GM21390 (cell line): Measurements from ENCODE around the gene TNRC6C.

Experiments used
- ATAC-seq: cut with Tn5 transposase; IDR thresholded peaks from one replicate; pipeline ENCODE4 v1.9.1; 2021; ENCODE audit not compliant: unreplicated experiment

Gene TNRC6C

GRCh38 chr17:77957857-77958715 lies at the start of gene TNRC6C:
TNRC6C (plus strand) TSS chr17:77958703; CDS start chr17:78004207, 45,504 bp downstream.
- ATAC-seq, result peak; percentile 82

- no peak for ATAC-seq
These were observed 49.3 kb upstream of the TNRC6C start for GRCh38 chr17:77909236-77909635.

- ATAC-seq, result no peak
These were observed 48.7 kb upstream of the TNRC6C start for GRCh38 chr17:77909816-77910215.

- ATAC-seq, result no peak
These were observed 43.9 kb upstream of the TNRC6C start for GRCh38 chr17:77914385-77915254.

GRCh38 chr17:77915594-77916021 lies 42.9 kb upstream of the TNRC6C start:
- ATAC-seq, result no peak

- ATAC-seq, result no peak
These were observed 42.2 kb upstream of the TNRC6C start for GRCh38 chr17:77916264-77916663.

GRCh38 chr17:77916703-77917481 lies 41.6 kb upstream of the TNRC6C start:
- no peak for ATAC-seq

- ATAC-seq, result no peak
These were observed 39.2 kb upstream of the TNRC6C start for GRCh38 chr17:77919276-77919675.

- no peak for ATAC-seq
These were observed 35.4 kb upstream of the TNRC6C start for GRCh38 chr17:77923135-77923534.

- no peak for ATAC-seq
These were observed 34.6 kb upstream of the TNRC6C start for GRCh38 chr17:77923776-77924513.

GRCh38 chr17:77924757-77925336 lies 33.7 kb upstream of the TNRC6C start:
- no peak for ATAC-seq

- no peak for ATAC-seq
These were observed 32.5 kb upstream of the TNRC6C start for GRCh38 chr17:77925831-77926543.

GRCh38 chr17:77926981-77927380 lies 31.5 kb upstream of the TNRC6C start:
- ATAC-seq, result no peak

- ATAC-seq, result no peak
These were observed 30.6 kb upstream of the TNRC6C start for GRCh38 chr17:77927777-77928518.

- no peak for ATAC-seq
These were observed 29.9 kb upstream of the TNRC6C start for GRCh38 chr17:77928519-77929179.

- ATAC-seq, result no peak
These were observed 29.3 kb upstream of the TNRC6C start for GRCh38 chr17:77929180-77929564.

- ATAC-seq, result no peak
These were observed 28.5 kb upstream of the TNRC6C start for GRCh38 chr17:77929871-77930436.
